GM12878 (cell line): ENCODE measurements around the gene LEMD3.

ENCODE experiments used
- ASH2L ChIP-seq: fragments of 300-600, 200-600 bp; sonication (generic); IDR thresholded peaks from 2 replicates; pipeline ENCODE4 v1.6.1; 2017; ENCODE audit warnings: low read depth, mild to moderate bottlenecking, borderline replicate concordance
- CREM ChIP-seq: IDR thresholded peaks from 2 replicates; pipeline ENCODE4 v1.6.1; 2014; ENCODE audit warnings: antibody characterized with exemption, low read depth
- CTCF ChIP-seq, 3 experiments: IDR thresholded peaks in 2 of 3; conservative IDR thresholded peaks in 1 of 3; 2 replicates each; pipeline ENCODE4 v1.5.1; 2011; ENCODE audit warnings: low read depth in 3 of 3, low read length in 3 of 3, mild to moderate bottlenecking in 3 of 3, control low read depth in 2 of 3, moderate library complexity in 2 of 3, inconsistent platforms in 1 of 3, mixed read lengths in 1 of 3; ENCODE audit not compliant: control insufficient read depth in 2 of 3, insufficient read depth in 1 of 3; ENCODE audit errors: extremely low read depth in 1 of 3
- EZH2 ChIP-seq: IDR thresholded peaks from 2 replicates; pipeline ENCODE4 v1.6.1; 2012; ENCODE audit warnings: low read depth, mild to moderate bottlenecking, control low read depth, inconsistent platforms, low read length, borderline replicate concordance; ENCODE audit not compliant: control insufficient read depth
- POLR2AphosphoS5 ChIP-seq: IDR thresholded peaks from 2 replicates; pipeline ENCODE4 v1.6.1; 2011; ENCODE audit warnings: mild to moderate bottlenecking, low read length, inconsistent platforms

GRCh38 chr12:65121049-65121955 lies 48.1 kb upstream of the LEMD3 start, which contains the start of gene WIF1:
- TF ChIP-seq ASH2L = no peak
- no peak for TF ChIP-seq CREM
- peak; percentile 31 to 45 (median 41); a peak in 5 of 6 replicates for TF ChIP-seq CTCF (IDR thresholded peaks at IDR 0.05 in 2 of 3, conservative IDR thresholded peaks at IDR 0.05 in 1 of 3; ENCODE audit: control insufficient read depth in 2 of 3, extremely low read depth in 1 of 3, insufficient read depth in 1 of 3, low read depth in 3 of 3, low read length in 3 of 3)
- TF ChIP-seq EZH2 = no peak
- no peak for TF ChIP-seq POLR2AphosphoS5
